NCI-H1417 treated with DMSO at 0.1 percent for 48 hours (cell line): Measurements from ENCODE around the gene BAZ2A.
"Not testable (repeated sequence)": the region's sequence is repeated elsewhere in the genome, so short reads cannot be mapped to it uniquely, and the experiment has no call there.

Experiments
- DNase-seq: peaks from one replicate; lab custom pipeline; 2025; lab: John Stamatoyannopoulos, UW

The BAZ2A gene

DNA sequence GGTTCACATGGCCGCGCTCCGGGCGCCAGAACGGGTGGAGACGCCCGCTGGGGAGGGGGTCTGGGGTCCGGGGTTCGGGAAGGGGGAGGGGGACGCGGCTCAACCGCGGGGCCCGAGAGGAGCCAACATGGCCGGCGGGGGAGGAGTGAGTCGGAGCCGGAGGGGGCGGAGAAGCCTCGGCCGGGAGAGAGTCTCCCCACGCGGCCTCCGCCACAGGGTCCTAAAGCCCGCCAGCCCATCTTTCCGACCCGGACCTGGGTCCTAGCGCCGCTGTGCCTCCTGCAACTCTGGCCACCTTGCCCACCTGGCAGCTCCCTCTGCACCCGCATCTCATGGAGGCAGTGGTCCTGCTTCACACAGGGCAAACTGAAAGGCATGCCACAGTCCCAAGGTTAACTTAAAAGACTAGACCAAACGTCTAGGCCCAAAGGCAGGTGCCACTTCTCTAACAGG, at the start of gene BAZ2A:
Gene BAZ2A (minus strand): TSS at position 147 of the 453 bp plus-strand sequence. CDS start 12,796 bp downstream, outside the sequence.
- DNase-seq, result peak; percentile 5

DNA sequence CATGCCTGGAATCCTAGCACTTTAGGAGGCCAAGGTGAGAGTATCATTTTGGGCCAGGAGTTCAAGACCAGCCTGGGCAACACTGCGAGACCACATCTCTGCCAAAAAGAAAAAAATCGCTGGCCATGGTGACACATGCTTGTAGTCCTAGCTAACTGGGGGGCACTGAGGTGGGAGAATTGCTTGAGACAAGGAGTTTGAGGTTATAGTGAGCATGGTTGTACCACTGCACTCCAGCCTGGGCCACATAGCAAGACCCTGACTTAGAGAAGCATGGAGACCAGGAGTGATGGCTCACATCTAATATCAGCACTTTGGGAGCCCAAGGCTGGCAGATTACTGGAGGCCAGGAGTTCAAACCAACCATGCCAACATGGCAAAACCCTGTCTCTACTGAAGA, 48.7 kb upstream of the BAZ2A start:
- no peak for DNase-seq

DNA sequence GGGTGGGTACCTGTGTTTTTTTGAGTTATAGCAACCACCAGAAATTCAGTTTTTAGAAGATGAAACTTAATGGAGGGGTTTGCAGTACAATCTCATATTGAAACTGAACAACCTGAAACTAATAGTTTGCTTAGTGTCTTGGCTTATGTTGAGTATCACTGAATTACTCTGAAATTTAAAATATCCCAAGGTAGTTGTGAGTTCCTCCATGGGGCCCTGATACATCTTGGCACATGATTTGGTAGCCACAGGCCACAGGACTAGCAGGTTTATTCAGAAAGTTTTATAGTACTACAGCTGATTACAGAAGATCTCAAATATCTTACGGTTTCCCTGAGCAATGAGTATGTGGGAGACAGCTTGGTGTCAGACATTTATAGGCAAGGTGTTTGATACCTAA, 47.6 kb upstream of the BAZ2A start:
- no peak for DNase-seq

DNA sequence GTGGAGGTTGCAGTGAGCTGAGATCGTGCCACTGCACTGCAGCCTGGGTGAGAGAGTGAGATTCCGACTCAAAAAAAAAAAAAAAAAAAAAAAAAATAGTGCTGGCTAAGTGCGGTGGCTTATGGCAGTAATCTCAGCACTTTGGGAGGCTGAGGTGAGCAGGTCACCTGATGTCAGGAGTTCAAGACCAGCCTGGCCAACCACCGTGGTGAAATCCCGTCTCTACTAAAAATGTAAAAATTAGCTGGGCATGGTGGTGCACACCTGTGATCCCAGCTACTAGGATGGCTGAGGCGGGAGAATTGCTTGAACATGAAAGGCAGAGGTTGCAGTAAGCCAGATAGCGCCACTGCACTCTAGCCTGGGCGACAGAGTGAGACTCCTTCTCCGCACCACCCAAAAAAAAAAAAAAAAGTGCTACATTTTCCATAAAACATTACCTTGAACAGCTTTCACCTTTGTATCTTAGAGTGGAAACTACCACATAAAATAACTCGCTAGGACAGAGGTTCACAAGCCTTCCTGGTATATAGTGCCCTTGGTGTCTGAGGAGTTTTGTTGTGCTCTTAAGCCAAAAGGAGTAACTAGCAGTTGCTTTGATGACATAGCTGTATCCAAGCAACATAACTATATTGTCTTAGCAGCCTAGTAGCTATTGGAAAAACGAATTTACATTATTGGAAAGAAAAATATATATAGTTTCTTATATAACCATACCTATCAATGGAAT, 46.9 kb upstream of the BAZ2A start:
- no peak for DNase-seq

DNA sequence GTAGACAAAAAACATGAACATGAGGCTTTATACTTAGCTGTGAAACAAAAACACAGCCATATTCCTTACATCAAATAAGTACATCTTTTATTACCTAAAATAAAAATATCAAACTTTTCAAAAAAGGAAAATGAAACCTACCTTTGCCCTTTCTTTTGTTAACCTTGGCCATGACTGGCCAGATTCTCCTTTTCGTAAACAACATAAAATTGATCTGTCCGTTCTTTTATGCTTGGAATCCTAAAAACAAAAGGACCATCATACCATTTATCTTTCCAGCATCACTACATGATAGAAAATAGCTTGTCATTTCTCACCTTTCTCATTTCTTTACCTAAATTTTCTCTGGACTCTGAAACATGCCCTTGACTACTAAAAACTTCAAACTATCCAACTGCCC, 41.5 kb upstream of the BAZ2A start:
- no peak for DNase-seq

DNA sequence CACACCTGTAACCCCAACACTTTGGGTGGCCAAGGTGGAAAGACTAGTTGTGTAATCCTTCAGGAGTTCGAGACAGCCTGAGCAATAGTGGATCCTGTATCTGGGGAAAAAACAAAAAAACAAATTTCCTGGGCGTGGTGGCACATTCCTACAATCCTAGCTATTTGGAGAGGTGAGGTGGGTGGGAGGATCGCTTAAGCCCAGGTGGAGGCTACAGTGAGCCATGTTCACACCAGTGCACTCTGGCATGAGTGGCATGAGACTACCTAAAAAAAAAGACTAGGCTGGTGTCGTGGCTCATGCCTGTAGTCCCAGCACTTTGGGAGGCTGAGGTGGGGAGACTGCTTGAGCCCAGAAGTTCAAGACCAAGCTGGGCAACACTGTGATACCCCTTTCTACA, 40.7 kb upstream of the BAZ2A start:
- DNase-seq, result no peak

DNA sequence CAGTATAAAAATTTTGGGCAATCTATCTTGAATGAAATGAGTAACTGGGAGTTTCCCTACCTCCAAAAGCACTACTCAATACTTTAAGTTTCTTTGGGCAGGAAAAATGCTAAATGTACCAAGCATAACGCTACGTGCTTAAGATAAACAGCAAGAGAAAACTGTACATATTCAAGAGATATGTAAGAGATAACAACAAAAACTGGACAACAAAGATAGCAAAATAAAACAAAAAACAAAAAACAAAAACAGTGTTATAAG, 38.0 kb upstream of the BAZ2A start:
- no peak for DNase-seq

DNA sequence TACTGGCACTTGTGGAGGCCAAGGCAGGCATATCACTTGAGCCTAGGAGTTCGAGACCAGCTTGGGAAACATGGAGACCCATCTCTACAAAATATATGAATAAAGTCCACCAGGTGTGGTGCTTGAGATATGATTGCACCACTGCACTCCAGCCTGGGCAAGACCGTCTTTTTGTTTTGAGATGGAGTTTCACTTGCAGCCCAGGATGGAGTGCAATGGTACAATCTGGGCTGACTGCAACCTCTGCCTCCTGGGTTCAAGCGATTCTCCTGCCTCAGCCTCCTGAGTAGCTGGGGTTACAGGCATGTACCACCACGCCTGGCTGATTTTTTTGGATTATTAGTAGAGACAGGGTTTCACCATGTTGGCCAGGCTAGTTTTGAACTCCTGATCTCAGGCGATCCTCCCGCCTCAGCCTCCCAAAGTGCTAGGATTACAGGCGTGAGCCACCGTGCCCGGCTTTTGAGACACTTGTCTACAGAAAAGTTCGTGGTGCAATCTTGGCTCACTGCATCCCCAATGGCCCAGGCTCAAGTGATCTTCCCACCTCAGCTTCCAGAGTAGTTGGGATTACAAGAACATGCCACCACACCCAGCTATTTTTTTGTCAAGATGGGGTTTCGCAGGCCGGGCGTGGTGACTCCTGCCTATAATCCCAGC, 32.0 kb upstream of the BAZ2A start:
- no peak for DNase-seq

DNA sequence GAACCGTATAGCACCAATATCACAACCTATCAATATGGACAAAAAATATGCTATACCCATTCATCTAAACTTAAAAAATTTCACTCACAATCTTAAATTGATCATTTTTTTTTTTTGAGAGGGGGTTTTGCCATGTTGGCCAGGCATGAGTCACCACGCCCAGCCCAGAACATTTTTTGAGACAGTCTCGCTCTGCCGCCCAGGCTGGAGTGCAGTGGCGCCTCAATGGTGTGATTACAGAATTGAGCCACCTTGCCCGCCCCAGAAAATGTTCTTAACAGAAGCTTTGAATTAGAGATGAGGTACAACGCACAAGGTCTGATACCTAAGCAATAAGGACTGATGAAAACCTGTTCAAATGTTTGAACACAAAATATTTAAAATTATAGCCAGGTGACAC, 31.4 kb upstream of the BAZ2A start:
- DNase-seq, result no peak

DNA sequence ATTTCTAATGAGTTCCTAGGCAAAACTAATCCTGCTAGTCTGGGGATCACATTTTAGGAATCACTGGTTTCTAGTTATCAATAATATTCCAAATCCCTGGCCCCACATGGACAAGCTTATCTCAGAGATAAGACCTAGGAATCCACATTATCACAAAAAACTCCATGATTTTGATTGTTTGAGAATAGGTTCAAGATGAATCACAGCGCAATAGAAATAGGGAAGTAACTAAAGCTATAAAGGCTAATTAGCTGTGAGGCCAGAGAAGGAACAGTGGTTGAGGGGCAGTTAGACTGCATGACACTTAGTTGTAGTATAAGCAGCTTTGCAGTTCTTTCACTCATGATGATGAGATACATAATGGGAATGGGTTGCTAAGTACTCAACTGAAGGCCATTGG, 28.8 kb upstream of the BAZ2A start:
- no peak for DNase-seq

DNA sequence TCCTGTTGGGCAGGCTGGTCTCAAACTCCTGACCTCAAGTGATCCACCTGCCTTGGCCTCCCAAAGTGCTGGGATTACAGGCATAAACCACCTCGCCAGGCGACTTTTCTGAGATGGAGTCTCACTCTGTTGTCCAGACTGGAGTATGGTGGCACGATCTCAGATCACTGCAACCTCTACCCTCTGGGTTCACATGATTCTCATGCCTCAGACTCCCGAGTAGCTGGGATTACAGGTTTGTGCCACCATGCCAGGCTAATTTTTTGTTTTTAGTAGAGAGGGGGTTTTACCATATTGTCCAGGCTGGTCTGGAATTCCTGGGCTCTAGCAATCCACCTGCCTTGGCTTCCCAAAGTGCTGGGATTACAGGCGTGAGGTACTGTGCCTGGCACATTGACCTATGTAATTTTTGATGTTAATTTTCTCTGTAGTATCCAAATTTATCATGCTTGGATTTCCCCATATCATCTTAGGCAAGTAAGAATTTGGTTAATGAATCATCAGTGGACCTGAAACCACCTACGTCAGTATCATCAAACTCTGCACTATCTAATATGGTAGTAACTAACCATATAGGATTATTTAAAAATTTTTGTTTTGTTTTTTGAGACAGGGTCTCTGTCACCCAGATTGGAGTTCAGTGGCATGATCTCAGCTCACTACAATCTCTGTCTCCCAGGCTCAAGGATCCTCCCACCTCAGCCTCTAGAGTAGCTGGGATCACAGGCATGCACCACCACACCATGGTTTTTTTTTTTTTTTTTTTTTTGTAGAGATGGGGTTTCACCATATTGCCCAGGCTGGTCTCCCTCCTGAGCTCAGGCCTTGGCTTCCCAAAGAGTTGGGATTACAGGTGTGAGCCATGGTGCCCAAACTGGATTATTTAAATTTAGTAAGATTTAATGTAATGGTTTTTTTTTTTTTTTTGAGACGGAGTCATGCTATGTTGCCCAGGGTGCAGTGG, 27.6 kb upstream of the BAZ2A start:
- DNase-seq, result no peak

DNA sequence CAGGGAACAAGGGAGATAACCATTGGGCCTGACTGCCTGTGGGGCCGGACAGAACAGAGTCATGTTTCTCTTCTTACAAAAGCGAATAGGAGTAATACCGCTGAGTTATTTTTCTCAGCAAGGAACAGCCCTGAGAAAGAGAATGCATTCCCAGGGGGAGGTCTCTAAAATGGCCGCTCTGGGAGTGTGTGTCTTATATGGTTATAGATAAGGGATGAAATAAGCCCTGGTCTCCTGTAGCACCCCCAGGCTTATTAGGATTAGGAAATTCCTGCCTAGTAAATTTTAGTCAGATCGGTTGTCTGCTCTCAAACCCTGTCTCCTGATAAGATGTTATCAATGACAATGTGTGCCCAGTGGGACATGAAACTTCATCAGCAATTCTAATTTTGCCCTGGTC, 23.7 kb upstream of the BAZ2A start:
- not testable (repeated sequence) for DNase-seq

DNA sequence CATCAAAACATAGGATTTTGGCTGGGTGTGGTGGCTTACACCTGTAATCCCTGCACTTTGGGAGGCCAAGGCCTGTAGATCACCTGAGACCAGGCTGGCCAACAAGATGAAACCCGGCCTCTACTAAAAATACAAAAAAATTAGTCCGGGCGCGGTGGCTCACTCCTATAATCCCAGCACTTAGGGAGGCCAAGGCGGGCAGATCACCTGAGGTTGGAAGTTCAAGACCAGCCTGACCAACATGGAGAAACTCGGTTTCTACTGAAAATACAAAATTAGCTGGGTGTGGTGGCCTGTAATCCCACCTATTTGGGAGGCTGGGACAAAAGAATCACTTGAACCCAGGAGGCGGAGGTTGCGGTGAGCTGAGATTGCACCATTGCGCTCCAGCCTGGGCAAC, 17.9 kb upstream of the BAZ2A start:
- DNase-seq, result not testable (repeated sequence)

DNA sequence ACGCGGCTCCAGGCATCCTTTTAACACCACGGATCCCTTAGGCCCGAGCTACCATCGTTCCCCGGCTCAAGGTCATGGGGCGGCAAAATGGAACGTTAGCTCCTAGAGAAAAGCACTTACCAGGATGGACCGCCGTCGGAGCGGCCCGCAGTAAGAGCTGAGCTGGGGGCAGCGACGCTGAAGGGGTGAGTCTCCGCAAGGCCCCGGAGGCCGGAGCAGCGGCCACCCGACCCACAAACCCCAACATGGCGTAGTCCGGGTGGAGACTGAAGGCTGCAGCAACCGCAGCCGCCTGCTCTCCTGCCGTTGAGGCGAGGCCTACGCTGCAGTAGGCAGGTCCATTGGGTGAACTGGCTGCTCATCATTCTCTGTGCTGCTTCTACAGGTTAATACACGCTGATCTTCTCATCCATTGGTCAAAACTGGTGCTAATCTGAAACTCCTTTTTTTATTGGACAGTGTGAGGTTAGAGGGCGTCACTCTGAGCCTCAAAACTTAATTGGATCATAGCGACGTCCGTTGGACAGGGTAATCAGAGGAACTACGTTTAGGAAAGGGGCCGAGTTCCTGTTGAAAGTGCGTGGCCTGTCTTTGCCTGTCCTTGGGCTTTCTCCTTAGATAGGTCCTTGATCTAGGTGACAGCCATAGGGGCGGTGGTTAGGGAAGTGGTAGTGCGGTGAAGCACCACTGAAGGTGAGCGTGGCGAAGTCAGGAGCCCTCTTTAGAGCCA, 15.8 kb upstream of the BAZ2A start, which contains the start of gene ATP5F1B:
Gene ATP5F1B (minus strand): TSS at position 268 of the 730 bp plus-strand sequence. CDS start 21 bp downstream, at position 247.
- peak; percentile 100 for DNase-seq

DNA sequence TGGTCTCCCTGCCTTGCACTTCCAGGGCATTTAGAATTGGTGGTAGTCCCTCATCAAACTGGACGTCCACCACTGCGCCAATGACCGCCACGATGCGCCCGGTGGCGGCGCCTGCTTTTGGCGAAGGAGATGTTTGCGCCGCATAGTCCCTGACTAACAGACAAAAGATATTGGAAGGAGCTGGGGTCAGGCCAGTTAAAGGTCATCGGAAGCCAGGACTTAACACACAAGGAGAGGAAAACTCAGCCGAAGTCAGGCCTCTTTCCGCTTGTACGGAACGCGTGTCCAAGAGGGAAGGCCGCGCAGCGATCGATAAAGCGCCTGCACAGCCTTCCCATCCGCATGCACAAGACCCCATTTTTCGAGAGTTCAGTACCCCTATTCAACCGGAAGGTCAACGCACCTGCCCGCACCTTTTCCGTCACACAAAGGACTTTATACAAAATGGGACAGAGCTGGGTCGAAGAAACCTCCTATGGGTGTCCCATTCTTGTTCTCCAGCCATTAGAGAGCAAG, 15.1 kb upstream of the BAZ2A start:
- DNase-seq, result no peak

DNA sequence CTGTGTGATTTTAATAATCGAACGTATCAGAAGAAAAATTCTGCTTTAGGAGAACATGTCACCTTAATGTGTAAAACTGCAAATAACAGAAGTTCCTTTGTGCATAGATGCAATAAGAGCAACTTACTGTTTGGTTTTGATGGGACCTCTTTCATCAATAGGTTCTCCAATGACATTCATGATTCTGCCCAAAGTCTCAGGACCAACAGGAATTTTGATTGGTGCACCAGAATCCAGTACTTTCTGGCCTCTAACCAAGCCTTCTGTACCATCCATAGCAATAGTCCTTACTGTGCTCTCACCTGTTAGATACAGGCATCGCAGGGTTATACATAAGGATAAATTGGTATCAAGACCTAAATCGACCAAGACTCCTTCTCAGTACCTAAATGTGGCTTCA, 14.5 kb upstream of the BAZ2A start:
- DNase-seq, result no peak

DNA sequence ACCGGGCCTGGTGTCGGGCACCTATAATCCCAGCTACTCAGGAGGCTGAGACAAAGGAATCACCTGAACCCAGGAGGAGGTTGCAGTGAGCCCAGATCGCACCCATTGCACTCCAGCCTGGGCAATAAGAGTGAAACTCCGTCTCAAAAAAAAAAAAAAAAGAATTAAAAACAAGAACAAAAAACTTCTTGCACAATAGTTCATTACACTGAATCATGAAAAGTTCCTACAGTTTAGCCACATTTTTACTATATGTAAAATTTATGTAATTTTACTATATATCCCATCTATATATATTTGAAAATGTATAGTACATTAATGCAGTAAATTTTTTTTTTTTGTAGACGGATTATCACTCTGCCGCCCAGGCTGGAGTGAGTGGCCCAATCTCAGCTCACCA, 11.1 kb upstream of the BAZ2A start:
- no peak for DNase-seq

DNA sequence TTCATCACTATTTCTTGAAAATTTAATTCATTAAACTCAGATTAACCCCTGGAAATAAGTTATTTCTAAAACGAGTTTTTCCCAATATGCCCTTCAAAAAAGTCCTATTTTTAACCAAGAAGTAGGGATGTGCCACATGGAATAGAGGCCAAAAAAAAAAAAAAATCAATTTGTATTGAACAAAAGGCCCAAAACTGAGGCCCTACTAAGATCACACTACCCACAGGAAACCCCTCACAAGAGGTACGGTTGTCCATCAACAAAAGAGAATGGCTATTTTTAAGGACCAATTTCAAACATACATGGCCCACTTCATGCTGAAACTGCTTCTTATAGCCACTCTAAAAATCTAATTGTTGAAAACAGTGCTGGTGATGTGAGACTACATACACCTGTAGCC, 7.5 kb upstream of the BAZ2A start:
- DNase-seq, result no peak

DNA sequence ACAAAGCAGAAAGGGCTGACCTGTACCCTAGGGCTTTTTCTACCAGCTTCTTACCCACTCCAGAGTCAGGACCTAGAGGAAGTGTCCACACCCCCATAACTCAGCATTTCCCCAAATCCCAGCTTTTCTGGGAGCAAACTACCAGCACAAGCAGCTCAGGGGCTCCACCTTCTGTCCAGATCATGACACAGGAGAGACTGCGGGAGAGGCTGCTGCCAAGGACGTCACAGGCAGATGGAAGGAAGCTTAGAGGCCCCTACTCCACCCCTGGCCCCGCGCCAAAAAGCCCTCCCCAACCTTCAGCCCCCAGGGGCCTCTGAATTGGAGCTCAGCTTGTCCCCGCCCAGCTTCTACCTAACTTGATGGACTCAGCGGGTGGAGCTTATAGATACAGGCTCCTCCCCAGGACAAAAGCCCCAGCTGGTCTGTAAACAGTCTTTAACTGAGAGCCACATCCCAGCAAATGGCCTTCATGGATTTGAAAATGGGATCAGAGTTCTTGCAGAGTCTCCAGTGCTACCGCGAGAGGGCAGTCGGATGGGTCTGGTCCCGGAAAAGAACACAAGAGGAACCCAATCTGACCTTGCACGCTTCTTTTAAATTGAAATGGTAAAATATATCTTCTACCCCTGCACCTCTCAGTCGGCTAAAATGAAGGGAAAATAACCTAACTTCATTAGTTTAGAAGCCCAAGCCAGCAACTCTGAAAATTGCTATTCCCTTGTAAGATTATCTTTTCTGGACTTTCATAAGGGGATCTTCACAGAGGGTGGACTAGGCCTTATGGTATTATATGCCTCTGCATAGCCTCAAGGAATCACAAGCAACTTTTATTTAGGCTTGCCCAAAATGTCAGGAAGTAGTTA, 6.8 kb upstream of the BAZ2A start:
- peak; percentile 99 for DNase-seq

DNA sequence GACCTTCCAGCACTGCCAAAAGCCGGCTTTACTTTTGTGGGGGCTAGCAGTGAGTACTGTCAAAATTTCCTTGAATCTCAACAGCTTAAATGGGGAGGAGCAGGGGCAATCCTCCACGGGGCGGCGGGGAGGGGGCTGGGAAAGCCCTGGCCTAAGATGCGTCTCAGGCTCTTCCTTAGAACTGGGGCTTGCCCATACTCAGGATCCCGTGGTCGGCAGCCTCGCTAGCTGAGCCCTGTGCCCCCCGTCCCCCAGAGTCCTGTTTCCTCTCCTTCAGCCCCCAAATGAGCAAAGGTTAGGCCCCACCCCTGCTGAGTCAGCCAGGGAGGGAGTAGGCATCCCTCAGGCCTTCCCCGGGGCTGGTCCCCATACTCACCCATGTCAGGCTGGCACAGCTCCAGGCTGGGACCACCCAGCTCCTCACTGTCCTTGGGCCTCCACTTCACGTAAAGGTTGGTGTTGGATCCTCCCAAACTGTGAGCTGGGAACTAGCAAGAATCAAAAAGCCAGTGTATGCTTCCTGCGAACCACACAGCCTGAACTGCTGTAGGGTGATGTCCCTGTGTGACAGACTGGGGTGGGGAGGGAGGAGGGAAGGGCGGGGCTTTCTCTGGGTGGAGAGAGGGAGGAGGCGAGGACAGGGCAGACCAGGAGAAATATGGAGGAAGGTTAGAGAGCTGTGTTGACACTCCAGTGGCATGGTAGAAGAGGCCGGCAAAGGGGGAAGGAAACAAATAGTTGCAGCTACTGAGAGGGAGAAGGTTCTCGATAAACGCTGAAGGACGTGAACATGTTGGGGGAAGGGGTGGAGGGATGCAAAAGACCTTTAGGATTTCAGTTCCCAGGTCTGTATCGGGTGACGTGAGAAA, 5.9 kb upstream of the BAZ2A start:
- peak; percentile 41 for DNase-seq
